ENCODE data around the gene LYPD6.

Gene LYPD6

GRCh38 chr2:149448315-149448714, 117.9 kb downstream of the LYPD6 start:
- no peak for DNase-seq (ENCODE audit: low read depth in 3 of 3, low spot score in 1 of 3)

DNA sequence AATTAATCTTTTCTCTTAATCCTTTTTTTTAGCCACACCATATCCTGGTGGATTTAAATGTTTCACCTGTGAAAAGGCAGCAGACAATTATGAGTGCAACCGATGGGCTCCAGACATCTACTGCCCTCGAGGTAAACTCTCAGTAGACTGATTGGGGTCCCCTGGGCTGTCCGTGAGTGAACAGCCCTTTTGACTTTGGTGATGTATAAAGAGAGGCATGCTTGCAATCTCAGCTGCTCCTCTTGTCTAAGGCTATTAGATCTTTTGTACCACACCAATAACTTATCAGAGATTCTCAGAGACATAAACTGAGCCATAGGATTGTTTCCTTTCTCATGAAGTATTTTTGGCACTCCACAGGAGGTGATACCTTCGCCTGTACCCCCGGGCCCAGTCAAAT, 118.6 kb downstream of the LYPD6 start:
- no peak for DNase-seq (ENCODE audit: low read depth in 3 of 3, low spot score in 1 of 3)

DNA sequence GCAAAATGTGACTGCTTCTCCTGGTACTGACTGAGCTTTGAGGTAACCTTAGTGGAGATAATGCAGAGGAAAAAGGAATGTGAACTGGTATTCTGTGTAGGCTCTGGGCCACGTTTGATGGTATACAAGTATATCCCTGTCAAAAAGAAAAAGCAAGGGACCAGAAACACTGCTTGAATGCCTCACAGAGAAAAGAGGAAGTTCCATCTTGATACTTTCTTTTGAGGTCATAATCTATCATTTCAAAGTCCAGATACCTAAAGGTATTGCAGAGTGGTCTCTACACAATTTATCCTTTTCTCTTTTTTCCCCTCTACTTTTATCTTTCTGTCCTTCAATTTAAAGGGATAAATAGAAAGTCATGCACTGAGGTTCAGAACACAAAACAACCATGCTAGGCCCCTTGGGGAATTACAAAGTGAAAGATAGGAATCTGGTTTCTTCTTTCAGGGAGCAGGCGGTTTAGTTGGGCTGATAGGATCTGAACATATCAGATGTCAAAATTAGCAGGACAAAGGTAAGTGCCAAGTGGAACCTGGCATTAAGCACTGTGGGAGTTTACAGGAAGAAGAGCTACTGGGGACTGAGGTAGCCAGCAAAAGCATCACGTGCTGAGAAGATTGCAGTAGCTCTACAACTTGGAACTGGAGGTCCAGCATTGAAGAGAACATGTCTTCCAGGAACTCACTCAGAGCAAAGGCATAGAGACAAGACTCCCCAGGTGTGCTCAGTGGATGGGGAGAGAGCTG, 121.2 kb downstream of the LYPD6 start:
- no peak for DNase-seq (ENCODE audit: low read depth in 3 of 3, low spot score in 1 of 3)

DNA sequence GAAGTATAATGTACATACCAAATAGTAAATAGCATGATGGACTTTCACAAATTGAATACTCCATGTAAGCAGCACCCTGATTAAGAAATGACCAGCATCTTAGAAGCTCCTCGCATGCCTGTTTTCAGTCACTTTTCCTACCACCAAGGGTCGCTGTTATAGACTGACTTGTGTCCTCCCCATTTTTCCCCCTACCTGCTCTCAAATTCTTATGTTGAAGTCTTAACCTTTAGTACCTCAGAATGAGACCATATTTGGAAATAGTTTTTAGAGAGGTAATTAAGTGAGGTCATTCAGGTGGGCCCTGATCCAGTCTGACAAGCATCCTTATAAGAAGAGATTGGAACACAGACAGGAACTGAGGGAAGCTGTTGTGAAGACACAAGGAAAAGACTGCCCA, 125.9 kb downstream of the LYPD6 start:
- DNase-seq (ENCODE audit: low read depth in 3 of 3, low spot score in 1 of 3): no peak

DNA sequence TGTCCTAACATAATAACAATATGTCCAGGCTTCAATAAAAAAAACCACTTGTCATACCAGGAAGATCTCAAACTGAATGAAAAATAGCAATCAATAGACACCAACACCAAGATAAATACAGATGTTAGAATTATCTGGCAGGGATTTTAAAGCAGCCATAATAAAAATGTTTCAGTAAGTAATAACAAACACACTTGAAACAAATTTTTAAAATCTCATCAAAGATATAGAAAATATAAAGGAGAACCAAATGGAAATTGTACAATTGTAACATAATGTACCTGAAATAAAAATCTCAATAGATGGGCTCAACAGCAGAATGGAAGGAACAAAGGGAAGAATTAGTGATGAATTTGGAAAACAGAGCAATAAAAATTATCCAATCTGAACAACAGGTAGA, 128.1 kb downstream of the LYPD6 start:
- DNase-seq (ENCODE audit: low read depth in 3 of 3, low spot score in 1 of 3): no peak

DNA sequence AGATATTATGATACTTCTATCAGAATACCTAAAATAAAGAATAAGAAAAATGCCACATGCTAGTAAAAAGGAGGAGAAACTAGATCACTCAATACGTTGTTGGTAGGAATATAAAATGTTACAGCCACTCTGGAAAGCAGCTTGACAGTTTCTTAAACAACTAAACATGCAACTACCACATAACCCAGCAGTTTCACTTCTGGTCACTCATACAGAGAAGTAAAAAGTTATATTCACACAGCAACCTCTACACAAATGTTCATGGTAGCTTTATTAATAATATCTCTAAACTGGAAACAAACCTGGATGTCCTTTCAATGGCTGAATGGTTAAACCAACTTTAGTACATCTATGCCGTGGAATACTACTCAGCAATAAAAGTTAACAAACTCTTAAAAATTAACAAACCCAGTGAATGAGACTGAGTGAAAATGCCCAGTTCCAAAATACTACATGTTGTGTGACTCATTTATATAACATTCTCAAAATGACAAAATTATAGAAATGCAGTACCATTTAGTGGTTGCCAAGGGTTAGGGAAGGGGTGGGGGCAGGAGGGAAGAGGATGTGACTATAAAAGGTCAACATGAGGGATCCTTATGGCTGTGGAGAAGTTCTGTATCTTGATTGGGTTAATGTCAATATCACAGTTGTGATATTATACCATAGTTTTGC, 133.1 kb downstream of the LYPD6 start:
- no peak for DNase-seq (ENCODE audit: low read depth in 3 of 3, low spot score in 1 of 3)

- DNase-seq (ENCODE audit: low read depth in 3 of 3, low spot score in 1 of 3): no peak
Observed at GRCh38 chr2:149464396-149464795, 134.0 kb downstream of the LYPD6 start.

GRCh38 chr2:149465873-149466272, 135.5 kb downstream of the LYPD6 start:
- DNase-seq (ENCODE audit: low read depth in 3 of 3, low spot score in 1 of 3): no peak

DNA sequence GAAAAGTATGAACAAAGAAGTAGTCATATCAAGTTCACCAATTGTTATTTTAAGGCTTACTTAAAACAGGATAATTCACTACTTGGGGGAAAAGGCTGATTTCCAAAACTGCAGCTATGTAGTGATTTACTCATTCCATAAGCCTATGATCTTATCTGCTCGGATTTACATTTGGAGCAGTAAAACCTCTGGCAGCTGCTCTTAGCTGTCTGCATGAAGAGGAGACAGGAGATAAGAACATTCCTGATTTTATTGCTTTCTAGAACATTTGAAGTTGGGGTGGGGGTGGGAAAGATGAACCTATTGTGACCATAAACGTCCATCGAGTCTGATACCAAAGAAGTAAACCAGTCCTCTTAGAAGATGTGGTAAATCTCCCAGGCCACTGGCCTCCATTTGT, 136.2 kb downstream of the LYPD6 start:
- DNase-seq (ENCODE audit: low read depth in 3 of 3, low spot score in 1 of 3): no peak

- no peak for DNase-seq (ENCODE audit: low read depth in 3 of 3, low spot score in 1 of 3)
Observed at GRCh38 chr2:149467436-149467835, 137.0 kb downstream of the LYPD6 start.

DNA sequence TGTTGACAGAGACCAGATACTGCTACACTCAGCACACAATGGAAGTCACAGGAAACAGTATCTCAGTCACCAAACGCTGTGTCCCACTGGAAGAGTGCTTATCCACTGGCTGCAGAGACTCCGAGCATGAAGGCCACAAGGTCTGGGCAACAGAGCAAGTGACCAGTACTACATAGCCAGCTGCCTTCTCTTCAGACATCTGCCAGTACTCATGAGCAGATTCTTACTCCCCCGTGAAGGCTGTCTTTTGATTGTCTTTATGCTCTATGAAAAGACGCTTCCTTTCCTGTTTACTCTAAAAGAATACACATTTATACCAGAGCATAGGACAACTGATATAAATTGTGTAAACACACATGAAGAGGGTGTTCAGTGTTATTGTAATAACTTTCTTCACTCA, 138.2 kb downstream of the LYPD6 start:
- no peak for DNase-seq (ENCODE audit: low read depth in 3 of 3, low spot score in 1 of 3)

GRCh38 chr2:149470046-149470445, 139.7 kb downstream of the LYPD6 start:
- no peak for DNase-seq (ENCODE audit: low read depth in 3 of 3, low spot score in 1 of 3)

GRCh38 chr2:149472413-149472812, 142.0 kb downstream of the LYPD6 start:
- DNase-seq (ENCODE audit: low read depth in 3 of 3, low spot score in 1 of 3): no peak

DNA sequence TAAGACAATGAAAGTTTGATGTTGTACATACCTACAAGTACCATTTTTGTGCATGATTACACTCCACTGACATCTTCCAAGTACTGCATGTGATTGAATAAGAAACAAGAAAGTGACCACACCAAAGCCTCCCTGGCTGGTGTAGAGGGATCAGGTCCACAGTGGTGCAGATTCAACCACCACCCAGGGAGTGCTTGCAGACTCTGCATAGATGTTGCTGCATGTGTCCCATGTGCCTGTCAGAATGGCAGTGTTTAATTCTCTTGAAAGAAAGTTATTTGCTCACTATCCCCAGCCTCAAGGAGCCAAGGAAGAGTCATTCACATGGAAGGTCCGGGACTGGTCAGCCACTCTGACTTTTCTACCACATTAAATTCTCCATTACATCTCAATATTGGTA, 142.7 kb downstream of the LYPD6 start:
- DNase-seq (ENCODE audit: low read depth in 3 of 3, low spot score in 1 of 3): no peak

DNA sequence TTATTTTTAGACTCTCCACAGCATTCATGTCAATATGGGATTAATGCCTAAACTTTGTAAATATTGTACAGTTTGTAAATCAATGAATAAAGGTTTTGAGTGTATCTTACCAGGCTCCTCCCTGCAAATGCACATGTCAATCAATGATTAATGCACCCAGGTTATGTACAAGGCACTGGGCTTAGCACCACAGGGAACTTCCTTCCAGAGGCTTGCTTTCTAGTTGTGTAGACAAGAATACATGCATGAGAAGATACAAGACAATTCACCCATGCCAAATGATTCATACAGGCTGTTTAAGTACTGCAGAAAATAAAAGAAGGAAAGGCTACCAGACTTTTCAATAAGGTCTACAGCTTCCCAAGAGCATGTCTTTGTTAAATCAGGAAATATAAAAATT, 143.1 kb downstream of the LYPD6 start:
- DNase-seq (ENCODE audit: low read depth in 3 of 3, low spot score in 1 of 3): no peak

DNA sequence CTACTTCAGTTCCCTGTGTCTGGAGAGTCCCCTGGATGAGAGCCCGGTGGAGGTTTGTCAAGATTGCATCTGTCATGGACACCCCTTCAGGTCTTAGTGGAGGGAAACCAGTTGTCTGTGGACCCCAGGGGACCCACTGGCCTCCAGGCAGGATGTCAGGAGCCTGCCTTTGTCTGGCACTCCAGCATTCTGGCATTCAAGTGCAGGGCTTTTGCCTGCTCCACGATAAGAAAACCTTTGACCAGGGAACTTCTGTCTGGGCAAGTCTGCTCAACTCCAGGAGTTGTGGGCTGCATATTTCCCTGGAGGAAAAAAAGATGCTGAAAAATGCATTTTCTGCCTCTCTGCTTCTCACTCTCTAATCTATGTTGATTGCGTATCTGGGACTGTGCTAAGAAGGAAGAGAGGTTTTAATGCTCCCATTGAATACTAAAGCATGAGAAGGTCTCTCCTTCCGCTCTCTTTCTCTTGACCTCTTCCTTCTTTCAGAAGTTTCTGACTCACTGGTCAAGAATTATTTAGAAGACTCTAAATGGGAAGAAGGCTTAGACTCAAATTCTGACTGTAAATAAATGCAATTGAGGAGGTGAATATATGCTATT, 152.7 kb downstream of the LYPD6 start:
- DNase-seq (ENCODE audit: low read depth in 3 of 3, low spot score in 1 of 3): no peak

GRCh38 chr2:149486664-149487063, 156.3 kb downstream of the LYPD6 start:
- DNase-seq (ENCODE audit: low read depth in 3 of 3, low spot score in 1 of 3): no peak

DNA sequence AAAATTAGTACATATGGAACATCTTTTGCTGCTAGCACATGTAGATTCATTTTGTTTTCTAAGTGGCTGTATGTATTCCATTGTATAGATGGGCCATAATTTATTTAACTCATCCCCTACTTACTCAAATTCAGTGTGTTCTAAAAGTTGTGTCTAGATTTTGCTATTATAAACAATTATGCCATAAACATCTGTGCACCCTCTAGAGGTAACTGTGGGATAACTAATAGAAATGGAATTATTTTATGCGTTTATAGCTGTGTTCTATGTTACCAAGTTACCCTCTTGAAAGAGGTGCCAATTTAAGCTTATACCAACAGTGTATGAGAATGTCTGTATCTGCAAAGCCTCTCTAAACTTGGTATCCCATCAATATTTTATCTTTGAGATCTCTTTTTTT, 156.8 kb downstream of the LYPD6 start:
- DNase-seq (ENCODE audit: low read depth in 3 of 3, low spot score in 1 of 3): no peak

DNA sequence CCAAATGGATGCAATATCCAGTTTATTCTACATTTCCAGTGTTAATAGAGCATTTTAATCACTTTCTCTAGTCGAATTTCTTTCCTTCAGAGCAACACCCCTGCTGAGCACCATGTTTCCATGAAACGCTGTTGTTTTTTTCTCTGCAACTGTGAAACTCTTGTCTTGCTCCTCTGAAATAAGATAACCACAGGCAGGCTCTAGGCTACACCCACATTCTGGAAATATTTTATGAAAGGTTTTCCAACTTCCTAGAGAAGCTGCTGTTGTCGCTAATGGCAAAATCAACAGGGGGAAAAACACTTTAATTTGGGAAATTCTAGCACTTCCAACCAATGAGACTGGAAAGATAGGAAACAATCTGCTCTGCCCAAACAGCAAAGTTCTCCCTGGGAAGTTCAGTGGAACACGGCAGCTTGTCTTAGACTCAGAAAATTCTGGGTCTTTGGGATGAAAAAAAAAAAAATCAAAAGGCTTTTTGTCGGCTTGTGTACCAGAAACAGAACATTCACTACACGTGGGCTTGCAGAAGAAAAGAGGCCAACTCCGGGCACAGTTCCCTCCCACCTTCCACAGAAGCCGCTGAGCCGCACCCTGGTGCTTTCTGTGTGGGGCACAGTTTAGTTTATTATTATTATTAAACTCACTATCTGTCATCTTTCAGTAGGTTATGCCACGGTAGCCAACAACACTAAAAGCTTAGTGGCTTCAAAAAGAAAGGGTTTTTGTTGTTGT, 158.5 kb downstream of the LYPD6 start:
- DNase-seq (ENCODE audit: low read depth in 3 of 3, low spot score in 1 of 3): no peak

- DNase-seq (ENCODE audit: low read depth in 3 of 3, low spot score in 1 of 3): no peak
Observed at GRCh38 chr2:149489452-149489851, 159.1 kb downstream of the LYPD6 start.

GRCh38 chr2:149490296-149490695, 159.9 kb downstream of the LYPD6 start:
- DNase-seq (ENCODE audit: low read depth in 3 of 3, low spot score in 1 of 3): no peak

DNA sequence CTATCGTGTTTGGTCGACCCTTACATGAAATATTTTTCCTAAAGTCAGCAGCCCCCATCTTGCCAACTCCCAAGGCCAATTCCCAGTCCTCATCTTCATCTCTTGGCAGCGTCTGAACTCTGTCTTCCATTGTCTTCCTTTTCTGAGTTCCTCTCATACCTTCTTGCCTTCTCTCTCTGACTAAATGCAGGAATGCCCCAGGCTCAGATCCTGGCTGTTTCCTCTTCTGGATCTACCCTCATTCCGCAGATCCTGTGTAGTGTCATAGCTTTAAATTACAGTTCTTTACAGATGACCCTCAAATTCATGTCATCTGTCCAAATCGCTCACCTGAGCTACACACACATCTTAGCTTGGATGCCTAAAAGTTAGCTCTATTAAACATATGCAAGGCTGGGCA, 162.5 kb downstream of the LYPD6 start:
- DNase-seq (ENCODE audit: low read depth in 3 of 3, low spot score in 1 of 3): no peak

All from stimulated activated CD4-positive, alpha-beta T cell treated with anti-CD3 and anti-CD28 coated beads, TNF-alpha, amount 100 ng/mL, for 1 hour (primary cell).